ENCODE measurements around the gene SLC2A8.

Gene SLC2A8, protein sequence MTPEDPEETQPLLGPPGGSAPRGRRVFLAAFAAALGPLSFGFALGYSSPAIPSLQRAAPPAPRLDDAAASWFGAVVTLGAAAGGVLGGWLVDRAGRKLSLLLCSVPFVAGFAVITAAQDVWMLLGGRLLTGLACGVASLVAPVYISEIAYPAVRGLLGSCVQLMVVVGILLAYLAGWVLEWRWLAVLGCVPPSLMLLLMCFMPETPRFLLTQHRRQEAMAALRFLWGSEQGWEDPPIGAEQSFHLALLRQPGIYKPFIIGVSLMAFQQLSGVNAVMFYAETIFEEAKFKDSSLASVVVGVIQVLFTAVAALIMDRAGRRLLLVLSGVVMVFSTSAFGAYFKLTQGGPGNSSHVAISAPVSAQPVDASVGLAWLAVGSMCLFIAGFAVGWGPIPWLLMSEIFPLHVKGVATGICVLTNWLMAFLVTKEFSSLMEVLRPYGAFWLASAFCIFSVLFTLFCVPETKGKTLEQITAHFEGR

GRCh38 chr9:127396808-127397645 lies at the start of gene SLC2A8:
Gene SLC2A8, plus strand, starts transcription at chr9:127397169. Its CDS starts 62 bp downstream, at chr9:127397231.
- peak; percentile 98 to 99 for DNase-seq
- TF ChIP-seq POLR2A (IDR thresholded peaks at IDR 0.05; ENCODE audit: low read length) (no peak), GATA1 (IDR thresholded peaks at IDR 0.05; ENCODE audit: low read depth, low read length) (no peak)

DNA sequence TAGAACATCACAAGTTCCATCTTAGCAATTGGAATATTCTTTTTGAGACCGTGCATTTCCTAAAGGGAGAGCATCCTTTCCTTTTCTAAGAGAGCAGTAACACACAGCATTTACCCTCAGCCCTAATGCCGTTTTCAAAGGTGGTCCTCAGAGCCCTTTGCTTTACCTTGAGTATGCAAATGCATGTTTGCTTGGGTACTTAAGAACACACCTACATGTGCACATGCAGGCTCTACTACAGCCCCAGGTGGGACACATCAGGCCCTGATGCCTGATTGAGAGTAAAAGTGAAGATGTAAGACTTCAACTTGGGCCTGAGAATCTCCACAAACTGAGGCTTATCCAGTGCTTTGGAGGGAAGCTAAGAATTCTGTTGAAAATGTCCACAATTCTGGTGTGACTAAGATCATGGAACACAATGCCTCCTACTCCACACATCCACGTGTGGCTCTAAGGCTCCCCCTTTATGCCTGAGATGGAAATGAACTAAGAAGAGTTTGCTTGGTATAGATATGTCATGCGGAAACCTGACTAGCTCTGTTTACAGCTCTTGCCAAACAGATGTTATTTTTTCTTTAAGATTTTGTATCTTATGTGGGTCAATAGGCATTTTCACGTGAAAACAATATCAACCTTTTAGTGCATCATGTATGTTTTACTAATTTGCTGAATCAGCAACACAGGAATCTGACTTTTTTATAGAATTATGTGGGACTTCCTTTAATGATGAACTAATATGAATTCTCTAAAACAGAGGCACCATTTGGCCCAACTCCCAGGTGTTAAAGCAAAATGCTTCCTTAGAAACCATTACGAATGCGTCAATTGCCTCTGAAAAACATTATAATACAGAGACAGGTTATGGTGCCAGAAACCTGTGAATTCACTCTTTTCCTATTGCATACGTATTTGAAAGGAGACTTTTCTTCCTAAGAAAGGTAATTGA lies 48.9 kb upstream of the SLC2A8 start:
- DNase-seq, result no peak

GRCh38 chr9:127349483-127350113 lies 47.4 kb upstream of the SLC2A8 start:
- no peak for DNase-seq
- TF ChIP-seq GATA1 (IDR thresholded peaks at IDR 0.05; ENCODE audit: low read depth, low read length) (no peak), POLR2A (IDR thresholded peaks at IDR 0.05; ENCODE audit: low read length) (no peak)

More for the DNA sequence above, 48.9 kb upstream of the SLC2A8 start:
- TF ChIP-seq GATA1 (IDR thresholded peaks at IDR 0.05; ENCODE audit: low read depth, low read length), result no peak
- TF ChIP-seq POLR2A (IDR thresholded peaks at IDR 0.05; ENCODE audit: low read length), result no peak

- no peak for TF ChIP-seq POLR2A (IDR thresholded peaks at IDR 0.05; ENCODE audit: low read length)
- no peak for TF ChIP-seq GATA1 (IDR thresholded peaks at IDR 0.05; ENCODE audit: low read depth, low read length)
- no peak for DNase-seq
Measured at GRCh38 chr9:127351182-127352166, 45.5 kb upstream of the SLC2A8 start.

DNA sequence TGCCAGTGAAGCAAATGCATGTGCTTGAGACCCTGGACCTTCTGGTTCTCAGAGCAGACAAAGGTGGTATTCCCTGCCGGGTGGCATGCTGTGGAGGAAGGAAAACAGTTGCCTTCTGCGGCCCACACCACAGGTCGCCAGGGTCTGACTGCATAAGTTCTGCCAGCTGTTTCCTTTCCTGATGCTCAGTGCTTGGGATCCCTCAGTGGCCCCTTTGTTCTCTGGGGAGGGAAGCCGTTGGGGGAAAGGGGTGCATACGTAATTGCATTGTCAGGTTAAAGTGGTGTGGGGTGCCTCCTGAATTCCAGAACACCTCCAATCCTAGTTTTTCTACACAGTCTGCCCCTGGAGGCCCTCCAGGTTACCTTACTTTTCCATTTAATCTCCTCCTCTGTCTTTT lies 43.1 kb upstream of the SLC2A8 start:
- no peak for DNase-seq
- no peak for TF ChIP-seq GATA1 (IDR thresholded peaks at IDR 0.05; ENCODE audit: low read depth, low read length)
- TF ChIP-seq POLR2A (IDR thresholded peaks at IDR 0.05; ENCODE audit: low read length), result no peak

- no peak for TF ChIP-seq GATA1 (IDR thresholded peaks at IDR 0.05; ENCODE audit: low read depth, low read length)
- TF ChIP-seq POLR2A (IDR thresholded peaks at IDR 0.05; ENCODE audit: low read length), result no peak
- no peak for DNase-seq
Measured at GRCh38 chr9:127356906-127357305, 40.1 kb upstream of the SLC2A8 start.

DNA sequence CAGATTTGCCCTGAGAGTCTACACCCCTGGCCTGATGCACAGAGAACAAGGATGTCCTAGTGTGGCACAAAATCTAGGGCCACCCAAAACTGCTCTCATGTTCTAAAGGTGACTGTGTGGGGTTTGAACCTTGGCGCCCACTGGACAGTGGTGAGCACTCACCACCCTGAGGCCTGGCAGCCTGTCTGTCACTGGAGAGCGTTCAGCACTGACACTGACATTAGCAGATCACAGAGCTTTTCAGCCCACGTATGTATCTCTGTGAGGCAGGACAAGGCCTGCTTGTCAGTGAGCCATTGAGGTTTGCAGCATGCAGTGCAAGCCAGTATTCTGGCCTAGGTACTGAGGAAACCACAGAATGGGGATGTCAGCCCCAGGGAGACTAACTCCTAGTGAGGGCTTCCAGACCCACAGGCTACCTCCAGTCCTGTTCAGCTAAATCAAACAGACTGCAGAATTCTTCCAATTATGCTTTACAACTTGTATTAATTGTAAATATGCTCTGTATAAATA lies 38.9 kb upstream of the SLC2A8 start:
- no peak for DNase-seq
- TF ChIP-seq POLR2A (IDR thresholded peaks at IDR 0.05; ENCODE audit: low read length) (no peak), GATA1 (IDR thresholded peaks at IDR 0.05; ENCODE audit: low read depth, low read length) (no peak)

- TF ChIP-seq GATA1 (IDR thresholded peaks at IDR 0.05; ENCODE audit: low read depth, low read length) (no peak), POLR2A (IDR thresholded peaks at IDR 0.05; ENCODE audit: low read length) (no peak)
- DNase-seq, result no peak
Measured at GRCh38 chr9:127358770-127359169, 38.2 kb upstream of the SLC2A8 start.

DNA sequence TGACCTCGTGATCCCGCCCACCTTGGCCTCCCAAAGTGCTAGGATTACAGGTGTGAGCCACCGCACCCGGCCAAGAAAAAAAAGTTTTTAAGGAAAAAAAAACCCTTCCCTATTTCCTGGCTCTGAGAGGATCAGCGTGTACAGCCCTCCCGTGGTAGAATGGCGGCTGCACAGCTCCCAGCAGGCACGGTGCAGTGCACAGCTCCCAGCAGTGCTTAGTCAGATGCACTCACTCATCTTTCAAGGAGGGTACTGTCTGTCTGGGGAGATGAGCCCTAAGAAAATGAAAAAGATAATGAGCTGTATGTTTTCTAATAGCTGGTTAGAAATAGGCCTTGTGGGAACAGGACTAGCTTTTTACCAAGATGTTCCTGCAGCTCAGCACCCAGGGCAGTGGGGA lies 36.7 kb upstream of the SLC2A8 start:
- DNase-seq, result no peak
- TF ChIP-seq POLR2A (IDR thresholded peaks at IDR 0.05; ENCODE audit: low read length) (no peak), GATA1 (IDR thresholded peaks at IDR 0.05; ENCODE audit: low read depth, low read length) (no peak)

- TF ChIP-seq POLR2A (IDR thresholded peaks at IDR 0.05; ENCODE audit: low read length) (no peak), GATA1 (IDR thresholded peaks at IDR 0.05; ENCODE audit: low read depth, low read length) (no peak)
- peak in 1 of 2 experiments; percentile 21 for DNase-seq
Measured at GRCh38 chr9:127360829-127361228, 36.1 kb upstream of the SLC2A8 start.

DNA sequence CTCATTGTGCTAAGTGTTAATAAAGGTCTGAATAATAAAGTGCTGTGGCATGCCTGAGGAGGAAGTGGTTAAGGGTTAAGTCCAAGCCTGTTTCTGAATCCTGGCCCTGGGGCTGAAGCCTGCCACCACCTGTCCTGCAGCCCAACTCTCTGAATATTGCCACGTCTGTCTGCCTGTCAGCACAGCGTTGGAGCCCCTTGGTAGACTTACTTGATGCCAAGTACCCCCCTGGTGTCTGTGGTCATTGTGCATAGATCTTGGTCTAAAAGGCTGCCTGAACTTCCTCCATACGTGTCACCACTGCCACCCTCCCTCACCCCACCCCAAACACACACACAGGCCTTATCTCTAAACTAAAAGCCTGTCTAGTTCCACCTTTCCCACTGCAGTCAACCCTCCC lies 35.4 kb upstream of the SLC2A8 start:
- TF ChIP-seq POLR2A (IDR thresholded peaks at IDR 0.05; ENCODE audit: low read length), result no peak
- no peak for TF ChIP-seq GATA1 (IDR thresholded peaks at IDR 0.05; ENCODE audit: low read depth, low read length)
- peak in 1 of 2 experiments; percentile 7 for DNase-seq

DNA sequence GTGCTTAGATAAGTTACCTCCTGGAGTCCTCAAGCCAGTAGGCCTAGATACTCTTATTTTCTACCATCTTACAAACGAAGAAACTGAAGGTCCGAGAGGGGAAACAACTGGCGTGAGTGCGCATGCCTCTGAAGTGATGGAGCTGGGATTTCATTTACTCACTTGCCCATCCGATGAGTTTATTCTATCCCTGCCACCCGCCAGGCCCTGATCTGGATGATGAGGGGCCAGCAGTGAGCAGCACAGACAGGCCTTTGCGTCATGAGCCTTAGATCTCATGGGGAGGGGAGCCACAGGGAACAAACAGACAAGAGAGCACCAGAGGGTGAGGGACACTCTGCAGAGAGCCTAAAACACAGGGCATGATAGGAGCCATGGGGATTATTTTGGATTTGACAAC lies 34.1 kb upstream of the SLC2A8 start:
- no peak for TF ChIP-seq GATA1 (IDR thresholded peaks at IDR 0.05; ENCODE audit: low read depth, low read length)
- no peak for TF ChIP-seq POLR2A (IDR thresholded peaks at IDR 0.05; ENCODE audit: low read length)
- no peak for DNase-seq
